ENCODE results near the gene PDLIM1.
"Not testable (repeated sequence)": the region's sequence is repeated elsewhere in the genome, so short reads cannot be mapped to it uniquely, and the experiment has no call there.

The PDLIM1 gene

GRCh38 chr10:95229724-95230627 lies 60.8 kb downstream of the PDLIM1 start:
- no peak overlapping the region for H3K27ac ChIP-seq
- DNase-seq (ENCODE audit: low read depth, low spot score), result no peak
- H3K36me3 ChIP-seq (ENCODE audit: insufficient read depth, low read length), result no peaks in the 10 kb centered on the region
- H3K9me3 ChIP-seq (ENCODE audit: low read depth, low read length), result no peaks in the 10 kb centered on the region
- H3K4me3 ChIP-seq, result no peak overlapping the region
- no peak overlapping the region for H3K9ac ChIP-seq (ENCODE audit: insufficient read length)
- TF ChIP-seq EZH2 (IDR thresholded peaks at IDR 0.05) (no peak), POLR2AphosphoS5 (IDR thresholded peaks at IDR 0.05; ENCODE audit: borderline replicate concordance, low read depth, low read length) (no peak), FOXP2 (optimal IDR thresholded peaks at IDR 0.05; ENCODE audit: control extremely low read depth, extremely low read length, insufficient read depth) (no peak)

GRCh38 chr10:95228934-95229723 lies 61.7 kb downstream of the PDLIM1 start:
- not testable (repeated sequence) for H3K36me3 ChIP-seq (ENCODE audit: insufficient read depth, low read length); H3K9me3 ChIP-seq (ENCODE audit: low read depth, low read length); DNase-seq (ENCODE audit: low read depth, low spot score); H3K4me3 ChIP-seq; H3K27ac ChIP-seq; H3K9ac ChIP-seq (ENCODE audit: insufficient read length)

GRCh38 chr10:95225136-95225535 lies 65.7 kb downstream of the PDLIM1 start:
- H3K4me3 ChIP-seq, result no peak overlapping the region
- no peak for DNase-seq (ENCODE audit: low read depth, low spot score)
- TF ChIP-seq POLR2AphosphoS5 (IDR thresholded peaks at IDR 0.05; ENCODE audit: borderline replicate concordance, low read depth, low read length) (no peak), FOXP2 (optimal IDR thresholded peaks at IDR 0.05; ENCODE audit: control extremely low read depth, extremely low read length, insufficient read depth) (no peak), EZH2 (IDR thresholded peaks at IDR 0.05) (no peak)
- no peaks in the 10 kb centered on the region for H3K36me3 ChIP-seq (ENCODE audit: insufficient read depth, low read length)
- H3K27ac ChIP-seq, result no peak overlapping the region
- no peak overlapping the region for H3K9ac ChIP-seq (ENCODE audit: insufficient read length)
- H3K9me3 ChIP-seq (ENCODE audit: low read depth, low read length), result no peaks in the 10 kb centered on the region

GRCh38 chr10:95221124-95221523 lies 69.7 kb downstream of the PDLIM1 start:
- H3K9me3 ChIP-seq (ENCODE audit: low read depth, low read length), result no peaks in the 10 kb centered on the region
- no peaks in the 10 kb centered on the region for H3K36me3 ChIP-seq (ENCODE audit: insufficient read depth, low read length)
- TF ChIP-seq FOXP2 (optimal IDR thresholded peaks at IDR 0.05; ENCODE audit: control extremely low read depth, extremely low read length, insufficient read depth) (no peak), POLR2AphosphoS5 (IDR thresholded peaks at IDR 0.05; ENCODE audit: borderline replicate concordance, low read depth, low read length) (no peak), EZH2 (IDR thresholded peaks at IDR 0.05) (no peak)
- no peak overlapping the region for H3K27ac ChIP-seq
- no peak overlapping the region for H3K9ac ChIP-seq (ENCODE audit: insufficient read length)
- no peak overlapping the region for H3K4me3 ChIP-seq
- no peak for DNase-seq (ENCODE audit: low read depth, low spot score)

GRCh38 chr10:95220539-95220938 lies 70.3 kb downstream of the PDLIM1 start:
- no peak for DNase-seq (ENCODE audit: low read depth, low spot score)
- Histone ChIP-seq H3K9me3 (ENCODE audit: low read depth, low read length) (no peaks in the 10 kb centered on the region), H3K9ac (ENCODE audit: insufficient read length) (no peak overlapping the region), H3K4me3 (no peak overlapping the region), H3K36me3 (ENCODE audit: insufficient read depth, low read length) (no peaks in the 10 kb centered on the region), H3K27ac (no peak overlapping the region)
- TF ChIP-seq EZH2 (IDR thresholded peaks at IDR 0.05) (no peak), FOXP2 (optimal IDR thresholded peaks at IDR 0.05; ENCODE audit: control extremely low read depth, extremely low read length, insufficient read depth) (no peak), POLR2AphosphoS5 (IDR thresholded peaks at IDR 0.05; ENCODE audit: borderline replicate concordance, low read depth, low read length) (no peak)

GRCh38 chr10:95217476-95217875 lies 73.3 kb downstream of the PDLIM1 start:
- Histone ChIP-seq H3K9ac (ENCODE audit: insufficient read length) (no peak overlapping the region), H3K4me3 (no peak overlapping the region), H3K9me3 (ENCODE audit: low read depth, low read length) (no peaks in the 10 kb centered on the region), H3K27ac (no peak overlapping the region), H3K36me3 (ENCODE audit: insufficient read depth, low read length) (no peaks in the 10 kb centered on the region)
- no peak for DNase-seq (ENCODE audit: low read depth, low spot score)
- TF ChIP-seq EZH2 (IDR thresholded peaks at IDR 0.05), result no peak
- no peak for TF ChIP-seq POLR2AphosphoS5 (IDR thresholded peaks at IDR 0.05; ENCODE audit: borderline replicate concordance, low read depth, low read length)
- no peak for TF ChIP-seq FOXP2 (optimal IDR thresholded peaks at IDR 0.05; ENCODE audit: control extremely low read depth, extremely low read length, insufficient read depth)

- Histone ChIP-seq H3K9me3 (ENCODE audit: low read depth, low read length) (no peaks in the 10 kb centered on the region), H3K4me3 (no peak overlapping the region), H3K36me3 (ENCODE audit: insufficient read depth, low read length) (no peaks in the 10 kb centered on the region), H3K9ac (ENCODE audit: insufficient read length) (no peak overlapping the region), H3K27ac (no peak overlapping the region)
- TF ChIP-seq EZH2 (IDR thresholded peaks at IDR 0.05) (no peak), FOXP2 (optimal IDR thresholded peaks at IDR 0.05; ENCODE audit: control extremely low read depth, extremely low read length, insufficient read depth) (no peak), POLR2AphosphoS5 (IDR thresholded peaks at IDR 0.05; ENCODE audit: borderline replicate concordance, low read depth, low read length) (no peak)
- DNase-seq (ENCODE audit: low read depth, low spot score), result no peak
These were observed 76.0 kb downstream of the PDLIM1 start for GRCh38 chr10:95214793-95215192.

- TF ChIP-seq FOXP2 (optimal IDR thresholded peaks at IDR 0.05; ENCODE audit: control extremely low read depth, extremely low read length, insufficient read depth) (no peak), EZH2 (IDR thresholded peaks at IDR 0.05) (no peak), POLR2AphosphoS5 (IDR thresholded peaks at IDR 0.05; ENCODE audit: borderline replicate concordance, low read depth, low read length) (no peak)
- H3K4me3 ChIP-seq, result no peak overlapping the region
- no peaks in the 10 kb centered on the region for H3K9me3 ChIP-seq (ENCODE audit: low read depth, low read length)
- H3K9ac ChIP-seq (ENCODE audit: insufficient read length), result no peak overlapping the region
- H3K36me3 ChIP-seq (ENCODE audit: insufficient read depth, low read length), result no peaks in the 10 kb centered on the region
- no peak overlapping the region for H3K27ac ChIP-seq
- no peak for DNase-seq (ENCODE audit: low read depth, low spot score)
These were observed 76.4 kb downstream of the PDLIM1 start for GRCh38 chr10:95214369-95214768.
